HG02840 (cell line): ENCODE results near the gene UFC1.

ENCODE experiments used
- ATAC-seq: cut with Tn5 transposase; IDR thresholded peaks from one replicate; pipeline ENCODE4 v1.9.1; 2021; ENCODE audit warnings: mild to moderate bottlenecking, moderate library complexity, moderate number of reproducible peaks; ENCODE audit not compliant: unreplicated experiment, low FRiP score

The UFC1 gene

DNA sequence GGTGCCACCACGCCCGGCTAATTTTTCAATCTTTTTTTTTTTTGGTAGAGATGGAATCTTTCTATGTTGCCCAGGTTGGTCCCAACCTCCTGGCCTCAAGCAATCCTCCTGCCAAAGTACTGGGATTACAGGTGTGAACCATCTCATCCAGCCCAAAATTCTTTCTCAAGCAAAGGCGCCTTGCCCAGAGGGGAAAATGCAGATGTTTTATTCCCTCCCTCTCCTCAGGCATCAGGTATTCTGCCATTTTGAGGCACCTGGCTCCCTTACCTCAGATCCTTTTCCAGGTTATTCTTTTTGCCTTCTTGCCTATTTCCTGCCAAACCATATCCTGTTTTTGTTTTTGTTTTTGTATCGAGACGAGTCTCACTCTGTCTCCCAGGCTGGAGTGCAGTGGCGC lies 34.6 kb downstream of the UFC1 start:
- ATAC-seq: no peak

DNA sequence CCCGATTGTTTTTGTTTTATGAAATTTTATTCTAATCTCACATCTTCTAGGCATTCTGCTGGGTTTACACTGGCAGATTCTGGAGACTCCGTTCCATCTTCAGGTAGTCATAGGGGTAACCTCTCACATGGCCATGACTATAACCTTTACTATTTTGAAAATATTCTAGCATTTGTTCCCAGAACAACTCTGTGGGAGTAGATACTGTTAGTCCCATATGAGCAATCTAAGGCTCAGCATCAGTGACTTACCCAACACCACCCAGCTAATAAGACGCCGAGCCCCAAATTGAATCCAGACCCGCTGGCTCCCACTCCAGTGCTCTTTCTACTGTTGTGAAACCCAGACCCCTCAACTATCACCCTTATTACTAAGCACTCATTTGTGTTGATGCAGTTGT lies 35.3 kb downstream of the UFC1 start:
- ATAC-seq: no peak

DNA sequence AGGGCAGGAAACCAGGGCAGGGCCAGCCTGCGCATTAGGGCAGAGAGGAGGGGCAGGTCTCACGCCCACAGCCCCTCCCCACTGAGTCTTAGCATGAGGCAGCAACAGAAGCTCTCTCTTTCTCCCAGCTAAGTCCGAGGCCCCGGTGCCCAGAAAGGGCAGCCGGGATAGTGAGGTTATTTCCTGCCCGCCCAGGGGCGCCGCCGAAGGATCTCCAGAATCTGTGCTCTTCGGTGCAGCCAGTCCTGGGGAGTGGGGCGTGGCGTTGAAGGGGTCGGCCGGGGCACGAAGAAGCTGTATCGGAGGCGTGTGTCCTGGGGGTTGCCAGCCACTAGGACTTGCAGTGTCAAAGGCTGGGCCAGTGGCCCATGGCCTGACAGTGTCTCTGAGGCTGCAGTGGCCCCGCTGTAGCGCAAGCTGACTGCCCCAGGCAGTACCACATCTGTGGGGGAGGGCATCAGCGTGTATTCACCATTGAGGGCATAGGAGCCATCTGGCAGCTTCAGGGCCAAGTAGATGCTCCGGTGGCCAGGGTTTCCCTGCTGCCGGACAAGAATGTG lies 37.3 kb downstream of the UFC1 start:
- ATAC-seq: no peak

DNA sequence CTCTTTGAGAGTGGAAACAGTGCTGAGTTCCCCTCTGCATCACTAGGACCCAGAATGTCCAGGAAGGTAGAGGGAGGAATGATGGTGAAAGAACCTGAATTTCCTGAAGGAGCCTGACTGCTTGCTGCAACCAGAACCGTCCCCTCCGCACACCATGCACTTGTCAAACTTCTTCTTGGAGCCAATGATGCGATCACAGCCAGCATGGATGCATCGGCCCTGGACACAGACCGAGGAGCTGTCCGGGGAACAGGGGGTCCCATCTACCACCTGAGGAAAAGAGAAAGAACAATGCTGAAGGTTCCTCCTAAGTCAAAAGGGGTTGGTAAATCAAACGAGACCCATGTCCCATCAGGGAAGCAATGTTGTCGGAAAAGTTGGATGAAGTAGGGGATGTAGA lies 38.2 kb downstream of the UFC1 start:
- no peak for ATAC-seq

DNA sequence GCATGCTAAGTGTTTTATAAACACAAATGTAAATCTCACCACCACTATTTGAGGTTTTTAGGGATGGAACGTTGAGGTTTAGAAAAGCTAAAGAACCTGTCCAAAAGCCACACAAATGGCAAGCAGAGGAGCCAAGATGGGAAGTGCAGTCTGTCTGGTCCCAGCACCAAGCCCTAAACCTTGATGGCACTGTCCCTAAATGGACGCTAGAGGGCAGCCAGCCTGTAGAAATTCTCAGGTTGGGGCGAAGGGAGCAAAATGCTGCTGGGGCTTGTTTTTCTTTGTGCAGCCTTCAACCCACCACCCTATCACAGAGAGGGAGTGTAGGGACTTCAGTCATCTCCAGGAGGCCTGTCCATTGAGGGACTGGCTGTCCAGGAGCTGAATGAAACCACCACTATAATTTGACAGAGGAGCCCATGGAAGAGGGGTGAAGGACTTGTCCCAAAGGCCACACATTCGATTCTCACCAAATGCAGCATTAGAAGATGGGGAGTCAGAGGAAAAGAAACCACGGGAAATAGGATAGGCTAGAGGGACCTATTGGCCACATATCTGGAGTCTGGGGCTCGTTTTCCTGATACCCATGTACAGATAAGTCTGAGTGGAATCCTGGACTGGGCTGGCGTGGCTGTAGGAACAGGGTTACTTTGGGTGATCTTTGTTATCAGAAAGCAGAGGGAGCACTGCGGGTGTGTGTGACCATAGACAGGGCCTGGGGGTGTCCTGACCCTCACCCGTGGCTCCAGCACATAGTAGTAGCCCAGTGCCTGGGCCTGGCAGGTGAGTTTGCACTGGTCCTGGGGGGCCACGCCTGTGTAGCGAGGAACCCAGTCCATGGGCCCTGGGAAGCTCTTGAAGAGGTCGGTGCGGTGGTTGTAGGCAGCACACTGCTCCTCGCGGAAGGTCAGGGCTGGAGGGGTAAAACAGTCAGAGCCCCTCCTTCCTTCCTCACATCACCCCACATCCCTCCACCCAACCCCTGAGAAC lies 39.0 kb downstream of the UFC1 start:
- ATAC-seq: no peak

DNA sequence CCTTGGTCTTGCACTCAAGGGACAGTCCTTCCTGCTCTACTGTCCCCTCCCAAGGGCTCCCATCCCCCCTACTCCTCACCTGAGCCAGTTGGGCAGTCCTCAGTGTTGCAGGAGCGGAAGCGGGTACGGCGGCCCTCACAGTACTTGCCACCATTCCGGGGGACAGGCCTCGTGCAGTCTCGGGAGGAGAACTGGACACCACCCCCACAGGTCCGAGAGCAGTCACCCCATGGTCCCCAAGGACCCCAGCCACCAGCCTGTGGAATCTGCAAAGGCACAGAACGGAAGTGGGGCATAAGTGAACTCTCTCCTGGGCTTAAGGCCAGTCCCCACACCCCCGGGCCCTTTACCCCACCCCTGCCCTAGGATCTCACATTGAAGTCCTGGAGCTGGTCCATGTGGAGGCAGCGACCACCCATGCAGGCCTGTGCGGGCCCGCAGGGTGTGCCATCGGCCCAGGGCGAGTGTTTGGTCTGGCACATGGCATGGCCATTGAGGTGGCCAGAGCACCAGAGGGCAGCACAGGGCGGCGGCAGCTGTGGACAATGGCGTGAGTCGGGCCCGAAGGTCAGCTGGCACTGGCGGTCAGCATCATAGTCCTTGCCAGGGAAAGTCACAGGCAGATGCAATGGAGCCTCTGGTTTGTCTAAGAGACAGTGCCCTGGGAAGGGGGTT lies 39.9 kb downstream of the UFC1 start:
- no peak for ATAC-seq

DNA sequence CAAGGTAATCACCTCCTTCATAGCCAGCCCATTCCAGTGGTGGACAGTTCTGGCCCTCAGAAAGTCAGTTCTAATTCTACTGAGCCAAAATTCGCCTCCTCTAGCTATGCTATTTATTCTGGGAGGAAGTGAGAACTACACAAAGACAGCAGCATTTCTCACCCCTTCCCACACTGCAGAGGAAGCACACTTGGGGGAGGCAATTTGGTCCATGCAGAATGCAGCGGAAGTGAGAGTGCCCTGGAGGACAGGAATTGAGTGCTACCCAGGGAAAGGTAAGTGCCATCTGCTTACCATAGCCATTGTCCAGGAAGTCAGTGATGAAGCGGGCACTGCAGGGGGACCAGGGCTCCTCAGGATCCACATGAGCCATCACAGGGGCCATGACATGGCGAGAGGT lies 41.4 kb downstream of the UFC1 start:
- no peak for ATAC-seq

DNA sequence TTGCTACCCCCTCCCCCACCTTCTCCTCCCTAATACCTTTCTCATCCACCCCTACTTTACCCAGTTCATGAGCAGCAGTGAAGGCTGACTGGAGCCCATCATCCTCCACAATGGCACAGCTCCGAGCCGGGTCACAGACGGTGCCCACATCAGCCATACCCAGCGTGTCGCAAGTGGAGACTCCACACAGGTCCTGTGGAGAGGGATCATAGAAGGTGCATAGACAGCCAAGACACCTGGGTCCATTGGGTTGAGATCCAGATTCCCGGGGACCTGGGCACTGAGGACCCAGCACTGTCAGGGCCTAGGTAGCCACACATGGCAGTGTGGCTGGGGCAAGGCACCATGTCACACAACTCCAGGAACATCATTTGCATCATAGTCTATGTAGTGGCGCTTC lies 42.3 kb downstream of the UFC1 start:
- no peak for ATAC-seq

DNA sequence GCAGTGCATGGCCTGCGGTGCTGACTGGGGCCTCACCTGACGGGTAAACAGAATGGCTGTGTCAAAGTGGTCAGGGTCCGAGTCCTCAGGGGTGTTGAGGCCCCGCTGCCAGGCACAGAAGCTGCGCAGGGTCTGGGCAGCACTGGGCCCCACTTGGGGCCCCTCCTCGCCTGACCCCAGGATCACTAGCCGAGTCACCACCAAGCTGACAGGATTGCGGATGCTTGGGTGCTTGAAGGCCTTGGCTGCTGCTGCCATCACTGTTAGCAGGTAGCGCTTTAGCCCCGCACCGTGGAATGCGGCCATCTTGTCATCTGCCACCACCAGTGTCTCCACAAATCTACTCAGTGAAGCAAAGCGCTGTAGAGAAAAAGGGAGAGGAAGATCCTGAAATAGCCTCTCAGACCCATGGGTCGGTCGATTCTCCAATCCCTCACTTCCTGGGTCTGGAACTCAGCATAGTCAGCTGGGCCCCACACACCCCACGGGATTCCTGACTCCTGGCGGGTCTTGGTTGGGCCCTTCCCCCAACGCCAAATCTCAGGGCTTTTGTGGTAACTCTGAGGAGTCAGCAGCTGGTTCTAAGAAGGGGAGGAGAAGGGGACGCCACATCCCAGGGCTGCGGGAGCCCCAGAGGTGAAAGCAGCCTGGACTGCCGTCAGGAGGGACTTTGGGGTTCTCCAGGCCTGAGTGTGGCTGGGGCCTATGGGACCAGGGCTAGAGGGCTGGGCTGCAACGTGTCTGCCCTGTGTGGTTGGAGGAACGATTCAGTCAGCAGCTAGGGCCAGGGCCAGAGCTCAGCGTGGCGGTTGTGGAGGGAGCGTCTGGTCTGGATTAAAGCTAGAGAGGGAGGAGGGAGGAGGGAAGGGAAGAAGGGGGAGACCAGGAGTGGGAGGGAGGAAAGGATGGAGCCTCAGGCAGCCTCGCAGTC lies 43.0 kb downstream of the UFC1 start:
- ATAC-seq: no peak

DNA sequence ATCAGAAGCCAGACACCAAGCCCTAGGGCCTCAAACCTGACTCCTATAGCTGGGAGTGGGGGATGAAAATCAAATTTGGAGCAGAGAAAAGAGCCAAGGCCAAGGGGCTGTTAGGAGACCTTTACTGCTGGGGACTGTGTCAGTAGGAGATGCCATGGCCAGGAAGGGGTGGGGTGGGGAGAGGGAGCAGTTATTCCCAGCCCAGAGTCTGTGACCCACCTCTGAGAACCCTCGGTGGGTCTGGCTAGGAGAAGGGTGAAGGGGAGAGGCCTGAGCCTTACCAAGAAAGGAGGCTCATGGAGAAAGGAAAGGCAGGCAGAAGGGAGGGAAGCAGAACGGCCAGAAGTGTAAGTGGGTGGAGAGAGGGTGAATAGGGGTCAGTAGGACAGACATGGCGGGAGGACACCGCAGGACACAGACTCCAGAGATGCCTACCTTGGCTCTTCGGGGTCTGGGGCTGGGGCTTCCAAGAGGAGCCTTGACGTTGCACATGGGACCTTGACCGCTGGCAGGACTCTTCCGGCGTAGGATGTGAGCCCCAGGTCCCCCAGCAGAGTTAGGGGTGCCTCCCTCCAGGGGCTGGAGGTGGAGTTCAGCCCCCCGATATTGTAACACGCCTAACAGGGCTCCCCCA lies 43.9 kb downstream of the UFC1 start:
- ATAC-seq: no peak

DNA sequence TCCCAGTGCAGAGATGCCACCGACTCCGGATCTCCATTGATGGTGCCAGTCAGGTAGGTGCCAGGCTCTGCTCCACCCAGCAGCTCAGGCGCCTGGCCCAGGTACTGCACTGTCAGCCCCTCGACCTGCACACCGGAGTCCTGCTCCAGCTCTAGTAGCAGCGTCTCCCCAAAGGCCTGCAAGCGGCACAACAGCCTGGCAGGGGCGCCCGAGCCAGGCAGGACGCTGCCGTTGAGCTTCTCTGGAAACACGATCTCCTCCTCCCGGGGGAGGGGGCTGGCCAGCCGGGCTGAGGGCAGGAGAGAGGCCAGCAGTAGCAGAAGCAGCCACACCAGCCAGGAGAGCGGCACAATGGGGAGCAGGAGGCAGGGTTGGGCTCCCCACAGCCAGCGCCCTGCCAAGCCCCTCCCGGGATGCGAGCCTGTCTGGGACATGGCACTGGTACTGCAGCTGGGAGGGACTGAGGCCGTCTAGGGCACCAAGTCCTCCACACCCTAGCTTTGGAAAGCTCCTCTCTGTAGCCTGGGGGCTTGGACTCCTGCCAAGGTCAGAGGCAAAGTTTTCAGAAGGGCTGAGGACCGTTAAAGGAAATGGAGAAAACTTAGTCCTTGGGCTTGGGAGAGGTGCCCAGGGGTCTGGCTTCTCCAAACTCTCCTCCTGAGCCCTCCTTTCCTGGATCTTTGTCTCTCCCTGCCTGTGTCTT lies 44.6 kb downstream of the UFC1 start:
- ATAC-seq: no peak

DNA sequence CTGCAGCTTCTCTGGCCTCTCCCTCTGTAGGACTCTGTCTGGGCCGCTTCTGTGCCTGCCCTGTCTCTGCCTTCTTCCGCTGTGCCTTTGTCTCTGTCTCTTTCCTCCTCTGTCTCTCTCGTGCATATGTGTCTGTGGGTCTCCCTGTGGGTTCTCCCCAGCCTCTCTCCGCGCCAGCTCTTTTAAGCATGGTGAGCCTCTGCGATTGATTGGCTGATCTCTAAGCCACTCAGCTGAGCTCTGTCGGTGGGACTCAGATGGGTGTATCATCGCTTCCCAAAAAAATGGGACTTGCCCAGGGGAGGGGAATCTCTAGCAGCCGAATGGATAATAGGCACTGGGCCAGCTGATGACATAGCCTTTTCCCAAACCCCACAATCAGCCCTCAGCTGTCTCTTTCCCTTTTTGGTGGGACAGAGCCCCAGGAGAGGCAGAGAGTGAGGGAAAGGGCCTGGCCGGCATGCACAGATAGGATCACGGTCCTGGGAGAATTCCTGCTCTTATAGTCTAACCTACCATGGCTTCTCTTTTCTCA lies 45.2 kb downstream of the UFC1 start, which contains the start of gene ADAMTS4:
TSS of gene ADAMTS4 (minus strand) at position 158 of the 535 bp plus-strand sequence. CDS start 427 bp downstream, outside the sequence.
- ATAC-seq: no peak

DNA sequence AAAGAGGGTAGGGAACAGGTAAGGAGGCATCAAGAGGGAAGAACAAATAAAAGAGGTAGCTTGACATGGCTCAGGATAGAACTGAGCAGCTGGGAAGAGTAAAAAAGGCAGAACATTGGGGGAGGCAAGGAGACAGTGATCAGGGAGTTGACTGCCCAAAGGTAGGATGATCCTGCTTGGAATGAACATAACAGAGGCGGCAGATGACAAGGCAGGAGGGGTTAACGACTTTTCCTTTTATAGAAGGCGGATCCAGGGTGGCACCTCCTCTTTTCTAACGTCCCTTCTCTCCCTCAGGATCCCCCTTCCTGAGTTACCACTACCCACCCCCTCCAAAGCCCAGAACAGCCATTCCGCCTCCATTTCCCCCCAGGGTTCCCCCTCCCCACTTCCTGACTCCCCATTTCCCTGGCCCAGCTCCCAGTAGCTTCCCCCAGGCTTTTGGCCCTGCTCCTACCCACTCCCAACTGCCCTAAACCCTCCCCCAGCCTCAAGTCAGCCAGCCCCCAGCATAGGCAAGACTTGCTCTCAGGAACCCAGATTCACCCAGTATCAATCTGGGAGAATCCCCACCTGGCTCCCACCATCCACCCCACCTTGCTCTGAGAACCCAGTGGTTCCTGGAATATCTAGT lies 45.8 kb downstream of the UFC1 start:
- ATAC-seq: no peak

DNA sequence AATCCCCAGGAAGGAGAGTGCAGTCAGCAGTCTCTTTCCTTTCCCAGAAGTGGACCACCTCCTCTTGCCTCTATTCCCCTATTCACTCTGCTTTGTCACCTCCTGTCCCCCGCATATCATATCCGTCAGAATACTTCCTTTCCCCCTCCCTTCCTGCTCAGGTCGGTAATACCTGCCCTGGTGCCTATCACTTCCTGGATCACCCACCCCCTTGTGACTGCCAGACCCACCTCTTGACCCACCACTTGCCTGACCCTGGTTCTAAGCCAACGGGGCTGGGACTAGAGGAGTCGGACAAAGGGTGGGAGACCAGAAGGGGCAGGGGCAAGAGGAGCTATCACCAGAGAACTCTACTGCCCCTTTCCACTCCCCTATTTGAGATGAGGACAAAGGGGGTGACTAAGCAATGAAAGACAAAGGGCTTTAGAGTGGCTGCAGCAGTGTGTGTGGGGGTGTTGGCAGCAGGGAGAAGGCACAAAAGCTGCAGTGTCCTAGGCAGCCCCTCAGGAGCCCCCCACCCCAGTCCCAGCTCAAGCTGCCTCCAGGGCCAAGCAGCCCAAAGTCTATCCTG lies 46.7 kb downstream of the UFC1 start:
- no peak for ATAC-seq

DNA sequence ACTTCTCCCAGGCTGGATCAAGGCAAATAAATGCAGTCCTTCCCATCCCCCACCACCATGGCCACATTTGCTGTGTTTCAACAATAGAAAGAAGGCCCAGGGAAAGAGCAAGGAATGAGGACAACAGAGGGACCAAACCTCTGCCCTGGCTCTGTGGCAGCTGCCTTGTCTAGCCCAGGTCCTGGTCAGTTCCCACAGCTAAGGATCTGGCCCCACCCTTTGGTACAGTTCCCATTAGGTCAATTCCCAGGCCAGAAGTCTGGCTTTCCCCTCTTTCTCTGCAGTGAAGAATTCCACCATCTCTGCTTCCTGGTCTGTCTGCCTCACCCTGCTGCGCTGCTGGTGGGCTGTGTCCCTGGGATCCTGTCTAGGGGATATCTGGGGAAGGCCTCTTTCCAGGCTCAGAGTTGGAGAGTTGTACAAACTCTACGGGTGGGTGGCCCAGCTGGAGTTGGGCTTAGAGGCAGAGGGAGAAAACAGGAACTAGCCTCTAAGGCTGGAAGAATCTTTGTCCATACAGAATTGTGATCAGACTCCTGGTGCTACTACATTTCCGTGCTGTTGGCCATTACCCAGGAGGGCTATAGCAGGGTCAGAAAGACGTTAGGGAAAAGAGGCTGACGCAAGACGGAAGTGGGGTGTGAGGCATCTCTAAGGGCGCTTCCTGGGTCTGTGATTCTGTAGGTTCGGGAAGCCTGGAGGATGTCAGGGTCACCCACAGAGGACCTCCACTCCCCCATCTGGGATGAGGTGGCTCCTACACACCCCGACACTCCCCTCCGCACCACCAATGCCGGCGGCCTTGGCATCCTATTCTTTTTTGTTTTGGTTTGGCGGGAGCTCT lies 47.4 kb downstream of the UFC1 start:
- no peak for ATAC-seq

DNA sequence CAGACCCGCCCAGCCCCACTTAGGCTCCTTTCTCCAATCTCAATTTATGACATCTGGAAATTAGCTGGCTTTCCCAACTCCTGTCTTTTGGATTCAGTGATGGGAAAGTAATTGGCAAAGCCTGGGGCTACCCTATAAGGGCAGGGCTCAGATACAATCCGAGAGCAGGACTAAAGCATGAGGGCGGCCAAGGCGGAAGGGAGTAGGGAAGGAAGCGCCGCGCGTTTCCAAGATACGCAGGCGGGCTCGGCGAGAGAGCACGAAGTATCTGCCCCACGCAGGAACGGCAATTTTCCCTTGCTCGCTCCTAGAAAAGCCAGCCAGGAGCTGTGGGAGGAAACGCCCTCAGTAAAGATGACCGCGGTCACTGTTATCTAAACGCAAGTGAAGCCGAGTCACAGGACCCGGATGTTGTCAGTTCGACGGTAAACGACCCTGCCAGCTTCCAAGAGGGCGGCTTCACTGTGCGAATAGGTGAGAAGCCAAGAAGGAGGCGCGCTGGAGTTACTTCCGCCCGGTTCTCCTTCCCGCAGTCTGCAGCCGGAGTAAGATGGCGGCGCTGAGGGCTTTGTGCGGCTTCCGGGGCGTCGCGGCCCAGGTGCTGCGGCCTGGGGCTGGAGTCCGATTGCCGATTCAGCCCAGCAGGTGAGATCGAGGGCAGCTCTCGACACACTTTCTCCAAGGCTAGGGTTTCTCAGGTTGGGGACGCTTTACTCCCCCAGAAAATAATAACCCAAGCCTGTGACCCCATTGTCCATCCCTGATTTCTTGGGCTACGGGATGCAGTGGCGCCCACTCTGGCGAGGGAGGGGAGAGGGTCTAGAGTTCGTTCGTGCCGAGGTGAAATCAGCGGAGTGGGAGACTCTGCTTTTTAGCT lies 48.3 kb downstream of the UFC1 start, which contains the start of gene NDUFS2:
TSS of gene NDUFS2 (plus strand) at position 532 of the 877 bp plus-strand sequence. CDS start at position 551, 19 bp downstream.
- peak; percentile 89 for ATAC-seq
